Measurements from ENCODE around the gene NEUROD2.

NEUROD2 gene

GRCh38 chr17:39609416-39610025 is 1.8 kb upstream of the NEUROD2 start:
- H3K27ac Mint-ChIP-seq = no peak overlapping the region

DNA sequence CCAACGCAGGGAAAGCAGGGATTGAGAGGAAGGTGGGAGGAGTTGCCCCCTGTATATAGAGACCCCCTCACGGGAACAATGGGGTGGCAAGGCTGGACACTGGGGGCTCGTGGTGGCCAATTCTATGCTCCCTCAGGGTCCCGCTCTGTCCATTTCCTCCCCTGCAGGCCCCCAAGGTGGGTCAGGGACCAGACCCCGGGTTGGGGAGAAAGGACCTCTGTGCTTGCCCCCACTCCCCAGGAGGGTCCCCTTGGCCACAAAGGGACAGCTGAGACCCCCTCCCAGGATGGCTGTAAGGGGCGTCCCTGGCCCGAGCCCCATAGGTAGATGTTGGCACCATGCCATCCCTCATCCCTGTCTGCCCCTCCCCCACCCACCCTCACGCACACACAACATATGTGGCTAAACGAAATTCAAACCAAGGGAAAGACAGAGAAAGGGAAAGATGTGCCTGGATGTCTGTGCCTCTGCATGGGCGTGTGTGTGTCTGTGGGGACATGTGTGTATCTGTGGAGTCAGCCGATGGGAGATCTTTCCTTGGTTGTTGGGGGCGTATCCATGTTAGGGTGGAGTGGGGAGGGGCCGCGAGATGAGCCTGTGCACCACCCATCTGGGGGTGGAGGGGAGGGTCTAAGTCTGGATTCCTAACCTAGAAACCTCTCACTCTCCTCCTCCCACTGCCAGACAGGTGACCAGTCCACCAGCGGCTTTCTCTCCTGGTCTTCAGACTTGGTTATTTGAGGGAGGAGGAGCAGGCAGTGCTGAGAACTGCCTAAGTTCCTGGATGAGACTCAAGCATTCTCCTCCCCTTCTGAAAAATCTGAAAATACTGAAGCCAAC is 642 bp upstream of the NEUROD2 start:
- H3K36me3 Mint-ChIP-seq (ENCODE audit: low read depth) = no peaks in the 10 kb centered on the region
- H3K4me1 Mint-ChIP-seq = no peaks in the 10 kb centered on the region
- TF ChIP-seq, protein P1, sequence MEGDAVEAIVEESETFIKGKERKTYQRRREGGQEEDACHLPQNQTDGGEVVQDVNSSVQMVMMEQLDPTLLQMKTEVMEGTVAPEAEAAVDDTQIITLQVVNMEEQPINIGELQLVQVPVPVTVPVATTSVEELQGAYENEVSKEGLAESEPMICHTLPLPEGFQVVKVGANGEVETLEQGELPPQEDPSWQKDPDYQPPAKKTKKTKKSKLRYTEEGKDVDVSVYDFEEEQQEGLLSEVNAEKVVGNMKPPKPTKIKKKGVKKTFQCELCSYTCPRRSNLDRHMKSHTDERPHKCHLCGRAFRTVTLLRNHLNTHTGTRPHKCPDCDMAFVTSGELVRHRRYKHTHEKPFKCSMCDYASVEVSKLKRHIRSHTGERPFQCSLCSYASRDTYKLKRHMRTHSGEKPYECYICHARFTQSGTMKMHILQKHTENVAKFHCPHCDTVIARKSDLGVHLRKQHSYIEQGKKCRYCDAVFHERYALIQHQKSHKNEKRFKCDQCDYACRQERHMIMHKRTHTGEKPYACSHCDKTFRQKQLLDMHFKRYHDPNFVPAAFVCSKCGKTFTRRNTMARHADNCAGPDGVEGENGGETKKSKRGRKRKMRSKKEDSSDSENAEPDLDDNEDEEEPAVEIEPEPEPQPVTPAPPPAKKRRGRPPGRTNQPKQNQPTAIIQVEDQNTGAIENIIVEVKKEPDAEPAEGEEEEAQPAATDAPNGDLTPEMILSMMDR (IDR thresholded peaks at IDR 0.05) = no peak
- no peak for DNase-seq
- no peaks in the 10 kb centered on the region for H3K9me3 Mint-ChIP-seq
- no peak overlapping the region for H3K27ac Mint-ChIP-seq
- no peak overlapping the region for H3K4me3 Mint-ChIP-seq
- H3K27me3 Mint-ChIP-seq (ENCODE audit: low read depth, poor library complexity) = peaks cover 97% of the 10 kb centered on the region

More at GRCh38 chr17:39609416-39610025, 1.8 kb upstream of the NEUROD2 start:
- no peaks in the 10 kb centered on the region for H3K9me3 Mint-ChIP-seq
- peaks cover 97% of the 10 kb centered on the region for H3K27me3 Mint-ChIP-seq (ENCODE audit: low read depth, poor library complexity)
- no peak overlapping the region for H3K4me3 Mint-ChIP-seq
- no peaks in the 10 kb centered on the region for H3K4me1 Mint-ChIP-seq
- H3K36me3 Mint-ChIP-seq (ENCODE audit: low read depth) = no peaks in the 10 kb centered on the region
- DNase-seq = no peak
- TF ChIP-seq, protein P1 (IDR thresholded peaks at IDR 0.05) = no peak

DNA sequence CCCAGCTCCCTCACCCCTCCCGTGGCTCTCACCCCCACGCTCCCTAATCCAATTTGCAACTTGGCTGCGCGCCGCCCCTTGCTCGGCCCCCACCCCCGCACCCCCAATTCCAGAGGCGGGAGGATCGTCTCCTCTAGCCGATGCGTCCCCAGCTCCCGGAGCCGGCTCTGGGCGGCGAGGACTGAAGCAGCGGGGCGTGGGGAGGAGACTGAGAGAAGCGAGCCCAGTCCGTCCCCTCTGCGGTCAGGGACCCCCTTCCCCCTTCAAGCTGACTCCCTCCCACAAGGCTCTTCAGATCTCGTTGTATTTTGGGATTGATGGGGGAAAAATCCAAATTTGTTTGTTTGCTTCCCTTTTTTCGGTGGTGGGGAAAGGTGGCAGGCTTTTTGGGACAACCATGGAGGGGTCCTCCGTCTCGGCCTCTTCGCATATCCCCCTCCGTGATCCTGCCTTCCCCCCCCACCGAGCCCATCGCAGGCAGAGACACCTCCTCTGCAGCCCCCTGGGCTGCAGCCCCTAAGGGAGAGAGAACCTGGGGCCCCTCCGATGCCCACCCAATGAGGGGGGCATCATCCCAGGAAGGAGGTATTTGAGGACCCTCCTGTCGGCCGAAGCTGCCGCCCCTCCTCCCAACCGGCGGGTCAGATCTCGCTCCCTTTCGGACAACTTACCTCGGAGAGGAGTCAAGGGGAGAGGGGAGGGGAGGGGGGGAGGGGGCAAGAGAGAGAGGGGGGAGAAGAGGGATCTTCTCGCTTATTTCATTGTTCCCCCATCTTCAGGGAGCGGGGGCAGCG is 466 bp downstream of the NEUROD2 start:
- DNase-seq = no peak
- Mint-ChIP-seq H3K36me3 (ENCODE audit: low read depth) (no peaks in the 10 kb centered on the region), H3K27ac (no peak overlapping the region), H3K9me3 (no peaks in the 10 kb centered on the region), H3K4me3 (no peak overlapping the region), H3K4me1 (no peaks in the 10 kb centered on the region), H3K27me3 (ENCODE audit: low read depth, poor library complexity) (peaks cover 100% of the 10 kb centered on the region)
- TF ChIP-seq, protein P1 (IDR thresholded peaks at IDR 0.05) = no peak

- Mint-ChIP-seq H3K4me1 (no peaks in the 10 kb centered on the region), H3K36me3 (ENCODE audit: low read depth) (no peaks in the 10 kb centered on the region), H3K9me3 (no peaks in the 10 kb centered on the region), H3K27me3 (ENCODE audit: low read depth, poor library complexity) (peaks cover 100% of the 10 kb centered on the region), H3K4me3 (no peak overlapping the region), H3K27ac (no peak overlapping the region)
- TF ChIP-seq, protein P1 (IDR thresholded peaks at IDR 0.05) = no peak
- peak; percentile 31 for DNase-seq
Observed at GRCh38 chr17:39606434-39607056, 1.2 kb downstream of the NEUROD2 start.

- peak; percentile 51 for DNase-seq
- Mint-ChIP-seq H3K4me3 (no peak overlapping the region), H3K36me3 (ENCODE audit: low read depth) (no peaks in the 10 kb centered on the region), H3K9me3 (no peaks in the 10 kb centered on the region), H3K4me1 (no peaks in the 10 kb centered on the region), H3K27ac (no peak overlapping the region), H3K27me3 (ENCODE audit: low read depth, poor library complexity) (peaks cover 100% of the 10 kb centered on the region)
- TF ChIP-seq, protein P1 (IDR thresholded peaks at IDR 0.05) = no peak
Observed at GRCh38 chr17:39605492-39606433, 2.0 kb downstream of the NEUROD2 start.

Data from nephron progenitor cell (in vitro differentiated cells).